ENCODE measurements around the gene MLLT1.
A peak's percentile ranks its signal among the peaks of the same experiment; 100 is the strongest.

The MLLT1 gene

DNA sequence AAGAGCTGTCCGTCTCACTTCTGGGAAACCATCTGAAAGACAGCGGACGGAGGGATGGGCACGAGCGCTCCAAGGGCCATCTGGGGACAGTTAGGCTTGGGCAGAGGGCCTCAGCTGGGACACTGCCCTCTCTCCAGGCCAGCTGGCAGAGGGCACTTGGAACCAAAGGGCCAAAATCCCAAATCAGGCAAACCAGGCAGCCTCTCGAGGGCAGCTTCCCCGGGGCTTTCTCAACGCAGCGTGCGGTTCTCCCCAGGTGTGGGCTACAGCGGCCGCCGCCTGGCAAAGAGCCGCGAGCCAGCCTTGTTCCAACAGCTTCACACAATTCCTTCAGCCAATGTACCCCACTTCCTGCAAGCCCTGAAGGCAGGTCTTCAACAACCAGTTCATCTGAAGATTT is 5.0 kb downstream of the MLLT1 start:
- DNase-seq = no peak

DNA sequence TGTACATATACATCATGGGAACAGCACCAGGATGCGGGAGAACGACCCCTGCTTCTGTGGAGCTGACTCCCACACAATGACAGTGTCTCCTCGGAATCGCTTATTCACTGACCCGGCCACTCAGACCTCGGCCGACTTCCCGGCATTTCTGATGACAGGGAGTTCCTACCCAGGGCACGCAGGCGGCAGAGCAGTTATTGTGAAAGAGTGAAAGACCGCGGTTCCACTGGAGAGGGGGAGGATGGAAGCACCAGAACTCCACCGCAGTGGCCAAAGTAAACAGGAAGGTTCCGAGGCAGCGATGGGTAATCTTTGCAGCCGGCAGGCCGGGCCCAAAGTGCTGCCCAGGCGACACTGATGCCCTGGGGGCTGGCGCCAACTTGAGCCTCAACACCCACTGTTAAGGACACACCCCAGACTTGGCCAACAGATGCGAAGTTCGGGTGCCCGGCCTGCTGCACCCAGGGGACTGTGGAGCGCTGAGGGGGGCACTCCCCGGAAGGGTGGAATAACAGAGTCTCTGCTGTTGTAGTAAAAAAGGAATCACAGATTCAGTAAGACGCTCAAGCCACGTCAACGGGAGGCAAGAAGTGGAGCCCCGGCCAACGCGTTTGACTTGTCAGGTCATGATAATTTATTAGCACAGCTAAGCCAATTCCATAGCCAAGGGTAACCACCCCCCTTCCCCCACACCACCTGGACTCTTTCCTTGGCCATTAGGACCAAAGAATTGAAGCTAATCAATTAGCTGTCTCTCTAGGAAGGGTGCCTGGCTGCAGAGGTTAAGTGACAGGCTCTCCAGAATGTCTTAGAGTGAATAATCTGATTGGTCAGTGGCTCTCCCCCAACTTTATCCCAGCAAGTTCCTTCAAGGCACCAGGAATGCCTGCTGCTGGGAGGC is 5.8 kb downstream of the MLLT1 start:
- peak; percentile 54 to 67 for DNase-seq

DNA sequence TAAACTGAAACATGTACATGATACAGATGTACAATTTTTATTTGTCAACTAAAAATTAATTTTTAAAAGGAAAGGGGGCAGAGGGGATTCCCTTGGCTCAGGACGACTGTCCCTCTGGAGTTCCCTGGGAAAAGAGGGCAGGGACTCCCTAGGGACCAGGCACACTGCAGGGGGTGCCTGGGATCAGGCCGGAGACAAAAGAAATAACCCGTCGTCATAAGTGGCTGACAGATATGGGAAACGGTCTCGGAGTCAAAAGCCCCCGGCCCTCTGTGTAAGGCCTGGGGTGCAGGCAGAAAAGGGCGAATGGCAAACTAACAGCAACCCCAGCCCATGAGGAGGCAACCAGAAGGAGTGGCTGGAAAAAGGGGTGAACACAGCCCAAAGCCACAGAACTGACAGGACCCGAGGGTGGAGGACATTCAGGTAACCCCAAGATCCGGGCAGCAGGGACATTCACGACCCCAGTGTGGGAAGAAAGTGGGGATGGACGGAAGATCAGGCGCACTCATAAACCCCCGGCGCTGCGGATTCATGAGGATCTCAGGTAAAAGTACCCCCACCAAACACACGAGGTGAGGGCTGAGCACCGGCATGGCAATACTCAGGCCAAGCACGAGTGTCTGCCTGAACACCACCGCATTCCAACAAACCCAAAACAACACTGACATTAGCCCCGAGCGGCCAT is 6.7 kb downstream of the MLLT1 start:
- DNase-seq = no peak

DNA sequence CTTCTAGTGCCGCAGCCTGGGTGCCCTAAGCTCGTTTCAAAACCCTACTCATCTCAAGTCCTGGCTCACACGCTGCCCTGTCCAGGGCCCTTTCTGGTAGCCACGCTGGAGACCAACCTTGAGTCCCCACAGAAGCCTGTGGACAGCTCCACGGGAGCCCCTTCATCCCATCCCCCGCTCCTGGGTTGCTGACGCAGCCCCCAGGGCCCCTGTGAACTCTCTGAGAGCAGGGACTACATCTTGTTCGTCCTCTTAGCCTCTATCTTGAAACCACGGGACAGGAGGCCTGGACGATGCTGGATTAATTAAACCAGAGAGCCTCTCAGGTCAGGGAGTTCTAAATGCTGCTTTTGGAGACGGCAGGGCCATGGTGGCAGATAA is 7.4 kb downstream of the MLLT1 start:
- no peak for DNase-seq

DNA sequence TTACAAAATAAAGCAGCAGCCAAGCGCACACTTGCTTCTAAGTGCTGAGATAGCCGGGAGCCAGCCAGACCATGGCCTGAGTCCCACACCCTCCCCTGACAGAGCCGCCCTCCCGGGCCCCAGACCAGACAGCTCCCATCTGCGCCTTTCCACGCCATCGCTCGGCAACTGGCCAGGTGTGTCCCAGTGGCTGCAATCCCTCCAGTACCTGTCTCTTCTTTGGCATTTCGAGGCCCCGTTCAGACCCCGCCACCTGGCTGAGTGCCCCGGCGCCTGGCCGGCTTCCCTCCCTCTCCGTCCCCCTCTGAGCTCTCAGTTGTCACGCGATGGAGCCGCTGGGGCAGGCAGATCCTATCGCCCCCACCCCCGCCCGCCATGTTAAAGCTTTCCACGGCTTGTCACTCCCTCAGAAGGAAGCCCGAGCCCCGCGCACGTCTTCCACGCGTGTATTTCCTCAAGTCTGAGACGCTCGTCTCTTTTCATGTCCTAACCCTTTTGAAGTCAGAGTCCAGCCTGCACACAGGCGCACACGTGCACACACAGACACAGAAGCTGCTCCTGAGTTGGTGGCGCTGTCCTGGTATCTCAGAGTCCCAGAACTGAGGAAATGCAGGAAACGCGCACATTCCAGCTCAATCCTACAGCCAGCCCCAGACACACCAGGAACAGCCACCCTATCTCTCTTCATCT is 7.9 kb downstream of the MLLT1 start:
- peak; percentile 68 to 76 for DNase-seq

DNA sequence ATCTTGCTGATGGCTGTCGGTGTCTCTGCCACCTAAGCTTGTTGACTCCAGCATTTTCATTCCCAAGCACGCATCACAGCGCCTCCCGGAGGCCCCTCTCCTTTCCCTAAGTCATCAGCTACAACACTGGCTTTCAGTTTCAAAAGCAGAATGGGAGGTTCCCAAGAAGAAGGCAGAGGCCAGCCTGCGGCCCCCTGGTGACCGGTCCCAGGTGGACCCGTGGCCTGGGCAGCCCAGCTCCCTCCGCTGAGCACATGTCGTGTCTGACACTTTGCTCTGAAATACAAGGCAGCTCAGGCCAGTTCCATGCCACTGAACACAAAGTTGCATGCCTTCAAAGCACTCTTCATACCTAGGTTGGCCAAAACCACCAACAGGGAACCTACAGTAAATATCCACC is 8.5 kb downstream of the MLLT1 start:
- no peak for DNase-seq

DNA sequence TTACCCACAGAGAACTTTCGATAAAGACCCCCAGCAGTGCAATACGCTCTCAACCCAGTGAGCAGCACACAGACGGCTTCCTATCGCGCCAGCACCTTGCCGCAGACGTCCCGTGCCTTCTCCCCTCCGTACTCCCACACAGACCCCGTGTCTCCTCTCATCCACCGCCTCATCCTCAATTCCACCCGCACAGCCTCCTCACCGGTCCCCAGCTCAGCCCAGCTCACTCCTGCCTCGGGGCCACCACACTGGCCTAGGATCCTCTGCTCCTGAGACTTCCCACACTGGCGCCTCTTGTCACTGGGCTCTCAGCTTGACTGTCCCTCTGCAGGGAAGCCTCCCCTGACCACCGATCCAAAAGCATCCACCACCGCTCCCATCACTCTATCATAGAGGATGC is 9.0 kb downstream of the MLLT1 start:
- no peak for DNase-seq

DNA sequence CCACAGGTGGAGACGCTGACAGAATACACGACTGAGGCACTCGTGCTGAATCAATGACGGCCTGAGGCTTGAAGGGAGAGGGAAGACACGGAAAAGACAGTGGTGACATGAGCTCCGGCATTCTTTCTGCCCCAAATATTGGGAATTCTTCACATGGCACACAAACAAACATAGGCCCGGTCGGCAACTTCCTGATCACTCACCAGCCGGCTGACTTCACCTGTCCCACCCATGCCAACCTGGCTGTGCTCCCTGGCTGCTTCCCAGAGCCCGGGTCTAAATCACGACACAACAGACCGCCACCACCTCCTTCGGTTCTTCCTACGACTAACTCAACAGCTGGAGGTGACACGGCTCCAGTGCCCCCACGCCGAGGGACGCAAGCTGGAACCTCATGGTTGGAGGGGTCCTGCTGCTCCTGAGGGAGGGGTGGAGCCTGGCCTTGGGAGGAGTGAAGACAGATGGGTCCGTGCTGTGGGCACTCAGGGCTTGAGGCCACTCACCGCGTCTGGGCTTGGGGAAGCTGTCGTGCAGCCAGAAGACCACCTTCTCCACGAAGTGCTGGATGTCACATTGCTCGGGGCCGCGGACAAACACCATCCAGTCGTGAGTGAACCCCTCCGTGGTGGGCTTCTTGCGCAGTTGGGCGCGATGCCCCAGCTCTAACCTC is 9.6 kb downstream of the MLLT1 start:
- no peak for DNase-seq

DNA sequence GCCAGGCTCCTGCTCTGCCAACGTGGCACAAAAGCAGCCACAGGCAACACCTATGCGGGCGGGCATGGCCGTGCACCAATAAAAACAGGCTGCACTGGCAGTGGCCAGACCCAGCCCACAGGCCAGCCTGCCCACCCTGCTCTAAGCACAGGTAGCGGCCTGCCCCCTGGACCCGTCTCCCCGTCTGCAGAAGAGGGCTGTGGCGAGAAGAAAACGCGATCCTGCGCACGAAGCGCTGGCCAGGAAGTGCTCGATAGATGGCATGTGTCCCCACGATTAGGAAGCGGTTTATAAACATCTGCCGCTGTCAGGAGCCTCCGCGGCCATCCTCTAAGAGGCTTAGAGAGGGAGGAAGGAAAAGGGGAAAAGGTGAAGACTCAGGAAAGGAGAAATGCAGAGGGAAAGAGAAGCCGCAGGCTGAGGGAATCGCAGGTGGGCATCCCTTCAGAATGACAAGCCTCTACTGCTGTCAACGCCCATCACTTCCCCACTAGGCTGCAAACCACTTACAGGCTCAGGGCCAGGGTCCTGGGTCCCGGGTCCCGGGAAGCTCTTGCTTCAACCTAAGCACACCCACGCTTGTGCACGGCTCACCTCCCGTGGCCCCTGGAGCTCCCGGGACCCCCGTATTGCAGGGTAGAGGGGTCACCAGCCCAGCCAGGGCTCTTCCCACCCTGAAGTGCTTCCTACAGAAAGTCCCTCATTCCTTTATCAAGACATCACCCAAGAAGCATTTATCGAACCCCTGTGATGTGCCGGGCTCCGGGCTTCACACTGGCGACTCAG is 10.5 kb downstream of the MLLT1 start:
- no peak for DNase-seq

DNA sequence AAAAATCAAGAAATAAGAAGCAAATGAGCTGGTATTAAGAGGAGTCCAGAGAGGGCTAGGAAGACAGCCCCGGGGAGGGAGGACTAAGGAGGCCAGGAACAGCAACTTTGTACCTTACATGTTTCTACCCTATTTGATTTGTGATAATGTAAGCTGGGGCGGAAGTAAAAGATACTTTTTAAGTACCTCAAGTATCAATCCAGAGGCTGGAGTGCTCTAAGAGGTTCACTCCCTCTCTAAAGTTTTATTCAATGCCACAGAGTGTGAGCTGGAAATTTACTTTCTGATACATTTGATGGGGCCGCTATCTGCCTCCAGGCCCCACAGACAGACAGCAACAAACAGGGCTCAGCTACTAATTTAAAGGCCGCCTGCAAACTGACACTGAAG is 11.4 kb downstream of the MLLT1 start:
- DNase-seq = no peak

DNA sequence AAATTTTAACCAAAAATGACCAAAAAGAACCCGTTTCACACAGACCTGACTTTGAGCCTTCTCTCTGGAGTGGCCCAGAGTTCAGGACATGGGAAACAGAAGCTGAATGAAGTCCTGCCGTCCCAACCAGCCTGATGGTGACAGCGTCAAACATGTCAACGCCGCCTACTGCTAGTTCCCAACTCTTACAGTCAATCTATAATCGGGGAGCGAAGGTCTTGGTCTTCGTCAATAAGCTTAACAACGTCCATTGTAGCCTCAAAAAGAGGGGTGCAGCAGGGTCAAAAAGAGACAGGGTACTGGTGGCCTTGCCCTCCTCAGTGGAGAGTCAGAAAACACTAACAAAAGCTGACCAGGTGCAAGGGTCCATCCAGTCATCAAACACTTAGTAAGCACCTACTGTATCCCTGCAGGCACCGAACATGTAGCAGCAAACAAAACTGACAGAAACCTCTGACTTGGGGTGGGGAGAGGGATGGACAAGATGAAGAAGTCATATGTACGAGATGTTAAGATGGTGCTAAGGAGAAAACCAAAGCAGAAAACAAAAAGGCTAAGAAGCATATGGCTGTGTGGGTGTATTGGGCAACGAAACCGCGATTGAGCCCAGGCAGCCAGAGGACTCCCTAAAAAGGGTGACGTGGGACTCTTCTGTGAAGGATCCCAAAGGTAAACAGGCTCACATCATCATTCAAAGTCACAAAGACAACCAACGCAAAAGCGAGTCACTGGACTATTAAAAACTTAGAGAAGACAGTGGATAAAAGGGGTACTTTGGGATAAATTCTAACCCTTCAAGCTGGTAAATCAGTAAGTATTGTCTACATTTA is 12.0 kb downstream of the MLLT1 start:
- DNase-seq = no peak

DNA sequence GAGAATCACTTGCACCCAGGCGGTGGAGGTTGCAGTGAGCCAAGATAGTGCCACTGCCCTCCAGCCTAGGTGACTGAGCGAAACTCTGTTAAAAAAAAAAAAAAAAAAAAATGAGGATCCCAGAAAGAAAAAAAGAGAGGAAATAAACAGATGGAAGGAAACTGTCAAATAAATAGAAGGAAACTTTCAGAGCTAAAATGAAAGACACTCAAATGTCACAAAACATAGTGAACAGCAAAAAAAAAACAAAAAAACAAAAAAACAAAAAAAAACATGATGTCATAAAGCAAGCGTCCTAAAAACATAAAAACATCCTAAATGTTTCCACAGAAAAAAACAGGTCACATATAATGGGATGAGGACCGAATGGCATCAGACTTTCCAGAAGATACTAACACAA is 15.0 kb downstream of the MLLT1 start:
- no peak for DNase-seq

DNA sequence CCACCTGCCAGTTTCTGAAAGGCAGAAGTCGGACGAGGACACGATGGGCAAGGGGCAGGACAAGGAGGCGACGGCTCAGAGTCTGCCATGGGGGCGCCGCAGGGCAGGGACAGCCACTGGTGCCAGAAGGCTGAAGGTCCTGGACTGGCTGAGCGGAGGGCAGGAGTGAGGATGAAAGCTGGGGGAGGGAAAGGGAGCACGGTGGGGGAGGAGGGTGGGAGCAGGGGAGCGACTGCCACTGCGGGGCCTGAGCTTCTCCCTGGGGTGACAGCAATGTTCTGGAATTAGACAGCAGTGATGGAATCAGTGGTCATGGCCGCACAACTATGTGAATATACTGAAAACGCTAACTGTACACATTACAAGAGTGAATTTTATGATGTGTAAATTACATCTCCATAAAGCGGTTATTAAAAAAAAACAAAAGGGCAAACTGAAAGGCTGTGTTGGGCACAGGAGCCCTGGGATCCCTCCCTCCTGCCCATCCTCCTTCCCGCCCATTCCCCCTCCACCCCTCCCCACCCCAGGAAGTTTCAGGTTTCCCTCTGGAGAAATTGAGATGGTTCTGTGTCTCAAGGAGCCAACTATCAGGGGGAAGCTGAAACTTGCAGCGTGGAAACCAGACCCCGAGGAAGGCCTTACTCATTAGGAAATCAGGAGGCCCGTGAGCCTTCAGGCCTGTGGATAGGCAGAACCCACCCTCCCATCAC is 15.9 kb downstream of the MLLT1 start:
- DNase-seq = no peak

DNA sequence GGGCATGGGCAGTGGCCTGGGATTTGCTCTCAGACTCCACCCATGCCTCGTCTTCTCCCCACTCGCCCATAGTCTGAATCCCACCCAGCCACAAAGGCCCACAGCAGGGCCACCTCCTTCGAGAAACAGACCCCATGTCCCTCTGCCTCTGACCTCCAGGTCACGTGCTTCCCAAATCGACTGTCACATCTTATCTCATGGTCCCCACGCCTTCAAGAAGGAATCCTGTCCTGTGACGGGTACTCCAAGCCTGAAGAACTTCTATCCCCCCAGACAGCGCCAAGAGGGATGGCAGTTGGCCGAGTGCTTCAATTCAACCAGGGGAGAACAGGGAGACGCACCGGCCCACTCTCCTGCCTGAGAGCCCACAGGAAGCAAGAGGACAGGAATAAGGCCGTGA is 16.5 kb downstream of the MLLT1 start:
- DNase-seq = no peak

DNA sequence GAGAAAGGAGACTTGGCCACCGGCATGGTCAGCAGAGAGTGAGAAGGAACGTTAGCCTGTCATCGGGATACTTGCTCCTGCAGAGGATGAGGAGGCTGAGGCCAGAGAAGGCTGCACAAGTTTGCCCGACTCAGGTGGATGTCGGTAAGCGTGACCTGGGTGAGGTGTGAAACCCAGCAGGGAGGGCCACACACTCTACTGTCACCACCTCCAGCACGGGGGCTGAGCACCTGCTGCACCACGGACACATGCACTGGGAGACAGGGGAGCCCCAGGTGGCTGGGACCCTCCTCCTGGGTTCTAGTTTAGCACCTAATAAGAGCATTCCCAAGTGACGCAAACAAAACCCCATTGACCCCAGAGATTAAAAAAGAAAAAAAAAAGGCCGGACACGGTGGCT is 17.3 kb downstream of the MLLT1 start:
- no peak for DNase-seq

DNA sequence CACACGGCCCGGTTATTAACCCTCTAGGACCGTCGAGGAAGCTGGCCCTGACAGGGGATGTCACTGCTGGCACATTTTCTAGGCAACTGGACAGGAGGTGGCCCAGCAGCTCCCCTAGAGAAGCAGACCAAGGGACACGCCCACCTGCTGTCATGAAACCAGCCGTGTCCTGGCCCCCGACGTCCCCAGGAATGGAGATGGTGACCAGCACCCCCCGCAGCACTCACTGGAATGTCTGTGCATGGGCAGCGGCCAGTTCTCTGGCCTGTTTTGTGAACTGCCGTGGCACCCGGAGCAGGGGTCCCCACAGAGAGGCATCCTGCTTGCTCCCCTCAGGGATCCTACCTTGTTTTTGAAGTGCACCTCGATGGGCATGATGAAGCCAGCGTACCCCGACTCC is 17.9 kb downstream of the MLLT1 start:
- no peak for DNase-seq

DNA sequence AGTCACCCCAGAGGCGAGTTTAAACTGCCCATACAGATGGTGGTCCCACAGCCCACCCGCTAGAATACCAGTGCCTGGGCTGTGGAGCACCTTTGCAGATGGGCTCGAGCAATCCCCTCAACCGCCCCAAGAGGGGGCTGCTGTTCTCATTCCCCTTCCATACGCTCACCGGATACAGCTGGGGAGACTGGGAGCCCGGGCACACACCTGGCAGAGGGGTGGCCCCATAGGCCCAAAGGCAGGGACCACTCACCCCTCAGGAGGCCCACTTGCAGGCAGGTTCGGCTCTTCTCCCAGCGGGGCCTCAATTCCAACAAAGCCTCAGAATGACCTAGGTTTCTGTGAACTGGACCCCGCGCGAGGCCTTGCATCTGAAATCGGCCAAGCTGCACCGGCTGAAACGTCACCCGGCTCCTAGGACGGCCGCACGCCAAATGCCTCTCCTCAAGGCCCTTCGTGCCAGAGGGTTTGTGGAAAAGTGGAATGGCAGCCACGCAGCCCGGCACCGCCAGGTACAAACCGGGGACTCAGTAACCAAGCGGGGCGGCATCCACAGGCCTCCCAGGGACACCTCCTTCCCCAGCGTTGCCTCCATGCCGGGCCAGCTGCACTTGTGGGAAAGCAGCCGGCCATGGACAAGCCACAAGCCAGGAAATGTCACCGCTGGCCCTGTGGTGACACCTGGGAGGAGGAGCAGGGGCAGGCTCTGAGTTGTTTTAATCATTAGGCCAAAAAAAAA is 18.7 kb downstream of the MLLT1 start:
- peak in 1 of 2 experiments; percentile 19 for DNase-seq

DNA sequence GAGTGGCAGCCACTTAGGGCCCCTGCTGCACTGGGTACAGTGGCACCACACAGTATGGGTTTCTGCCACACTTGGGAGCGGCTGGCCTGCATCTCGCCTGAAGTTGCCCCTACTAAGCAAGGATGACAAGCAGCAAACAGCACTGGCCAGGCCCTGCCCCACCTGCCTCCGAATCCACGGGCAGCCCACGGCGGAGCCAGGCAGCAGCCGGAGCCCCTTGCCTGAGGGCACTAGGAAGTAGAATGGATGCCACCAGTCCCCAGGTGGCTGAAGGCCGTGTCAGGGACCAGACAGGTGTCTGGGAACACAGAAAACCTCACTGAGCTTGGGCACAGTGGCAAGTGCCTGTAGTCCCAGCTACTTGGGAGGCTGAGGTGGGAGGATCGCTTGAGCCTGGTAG is 19.4 kb downstream of the MLLT1 start:
- DNase-seq = no peak

DNA sequence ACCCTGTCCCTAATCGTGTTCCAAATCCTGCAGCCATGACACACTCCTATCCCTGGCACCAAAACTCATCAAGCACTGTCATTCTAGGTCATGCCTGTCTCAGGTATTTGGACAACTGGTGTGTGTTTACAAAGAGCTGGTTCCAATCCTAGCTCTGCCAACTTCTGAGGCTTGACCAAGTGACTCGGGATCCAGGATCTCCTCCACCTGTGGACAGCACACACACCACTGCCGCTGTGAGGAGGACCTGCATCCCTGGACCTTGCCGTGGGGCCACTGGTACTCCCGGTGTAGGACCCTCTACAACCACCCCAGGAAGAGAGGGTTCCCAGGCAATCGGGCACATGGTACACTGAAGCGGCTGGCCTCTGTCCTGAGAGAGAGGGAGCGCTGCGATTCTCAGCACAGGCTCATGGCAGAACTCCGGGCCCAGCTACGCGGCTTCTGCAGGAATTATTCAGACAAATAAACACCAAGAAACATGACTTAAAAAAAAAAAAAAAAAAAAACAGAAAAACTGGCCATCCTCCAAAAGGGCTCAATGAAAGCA is 20.4 kb downstream of the MLLT1 start:
- DNase-seq = no peak

DNA sequence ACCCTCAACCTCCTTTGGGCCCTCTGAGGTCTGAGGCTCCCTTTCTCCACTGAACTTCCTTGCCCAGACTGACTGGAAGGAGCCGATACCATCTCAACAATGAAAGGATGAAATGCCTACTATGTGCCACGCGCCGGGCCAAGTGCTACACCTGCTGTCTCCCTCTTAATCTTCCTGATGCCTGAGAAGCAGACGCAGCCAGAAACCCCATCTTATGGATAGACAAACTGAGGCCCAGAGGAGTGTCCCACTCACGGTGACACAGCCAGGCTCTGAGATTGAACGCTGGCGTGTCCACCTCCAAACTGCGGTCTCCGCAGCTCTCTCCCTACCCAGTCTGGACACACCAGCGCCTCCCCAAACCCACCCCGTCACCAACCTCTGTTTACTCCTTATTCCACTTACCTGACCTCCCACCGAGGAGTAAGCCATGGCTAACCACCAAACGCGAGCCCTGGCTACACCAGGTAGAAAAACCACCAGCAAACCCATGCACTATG is 20.9 kb downstream of the MLLT1 start:
- no peak for DNase-seq

All from SHP77 (cell line).